GM18508 (cell line): ENCODE data around the gene LDLRAP1.
"Not testable (repeated sequence)": the region's sequence is repeated elsewhere in the genome, so short reads cannot be mapped to it uniquely, and the experiment has no call there.

Experiments used
- ATAC-seq: cut with Tn5 transposase; IDR thresholded peaks from one replicate; pipeline ENCODE4 v1.9.1; 2021; ENCODE audit warnings: moderate number of reproducible peaks; ENCODE audit not compliant: insufficient read depth, unreplicated experiment

LDLRAP1 gene

GRCh38 chr1:25543425-25544242, at the start of gene LDLRAP1:
Gene LDLRAP1, plus strand, starts transcription at chr1:25543606. Its CDS starts 93 bp downstream, at chr1:25543699.
- no peak for ATAC-seq

- ATAC-seq: no peak
Measured at GRCh38 chr1:25494952-25495351, 48.5 kb upstream of the LDLRAP1 start.

- ATAC-seq: no peak
Measured at GRCh38 chr1:25500694-25501093, 42.7 kb upstream of the LDLRAP1 start.

GRCh38 chr1:25501235-25502058, 42.0 kb upstream of the LDLRAP1 start:
- no peak for ATAC-seq

GRCh38 chr1:25502957-25503356, 40.4 kb upstream of the LDLRAP1 start:
- no peak for ATAC-seq

- ATAC-seq: no peak
Measured at GRCh38 chr1:25503551-25504426, 39.6 kb upstream of the LDLRAP1 start.

GRCh38 chr1:25504706-25505595, 38.5 kb upstream of the LDLRAP1 start:
- ATAC-seq: no peak

GRCh38 chr1:25505656-25506385, 37.6 kb upstream of the LDLRAP1 start:
- no peak for ATAC-seq

- not testable (repeated sequence) for ATAC-seq
Measured at GRCh38 chr1:25506566-25507463, 36.6 kb upstream of the LDLRAP1 start.

- ATAC-seq: no peak
Measured at GRCh38 chr1:25513666-25514065, 29.7 kb upstream of the LDLRAP1 start.

- ATAC-seq: no peak
Measured at GRCh38 chr1:25515033-25515432, 28.4 kb upstream of the LDLRAP1 start.

GRCh38 chr1:25516686-25517085, 26.7 kb upstream of the LDLRAP1 start:
- no peak for ATAC-seq

GRCh38 chr1:25517476-25518394, 25.7 kb upstream of the LDLRAP1 start:
- ATAC-seq: no peak

- no peak for ATAC-seq
Measured at GRCh38 chr1:25519624-25520023, 23.8 kb upstream of the LDLRAP1 start.

GRCh38 chr1:25520446-25521061, 22.9 kb upstream of the LDLRAP1 start:
- ATAC-seq: no peak

- ATAC-seq: no peak
Measured at GRCh38 chr1:25522031-25522655, 21.3 kb upstream of the LDLRAP1 start.
